ENCODE measurements around the gene PVR.

Gene PVR

GRCh38 chr19:44643605-44644401 lies at the start of gene PVR (continued):
- TF ChIP-seq ZXDB (tag by site-specific recombination; IDR thresholded peaks at IDR 0.05), result no peak; the same call in 1 of the 2 replicates
- TF ChIP-seq ZIC2 (tag by site-specific recombination; IDR thresholded peaks at IDR 0.05), result peak; percentile 44
- TF ChIP-seq ZNF350 (tag by site-specific recombination; IDR thresholded peaks at IDR 0.05), result no peak
- peak; percentile 27; the same call in 1 of the 2 replicates for TF ChIP-seq ZFP69B (tag by site-specific recombination; IDR thresholded peaks at IDR 0.05)
- TF ChIP-seq ZNF335 (tag by site-specific recombination; conservative IDR thresholded peaks at IDR 0.05), result peak; percentile 83
- peak; percentile 38; the same call in 1 of the 2 replicates for TF ChIP-seq ZSCAN30 (tag by site-specific recombination; IDR thresholded peaks at IDR 0.05)
- no peak for TF ChIP-seq ZNF148 (tag by site-specific recombination; IDR thresholded peaks at IDR 0.05; ENCODE audit: borderline replicate concordance)
- no peak for TF ChIP-seq ZNF114 (tag by site-specific recombination; IDR thresholded peaks at IDR 0.05)
- no peak for TF ChIP-seq SALL2 (tag by site-specific recombination; IDR thresholded peaks at IDR 0.05; ENCODE audit: borderline replicate concordance)
- no peak for TF ChIP-seq ZNF223 (tag by site-specific recombination; IDR thresholded peaks at IDR 0.05)
- no peak for TF ChIP-seq ZNF76 (tag by site-specific recombination; IDR thresholded peaks at IDR 0.05; ENCODE audit: borderline replicate concordance, low read depth)
- TF ChIP-seq GLI4 (tag by site-specific recombination; IDR thresholded peaks at IDR 0.05), result no peak
- 0 out of 2 replicates have a peak, but pooled peaks have one; percentile 28 for TF ChIP-seq ZNF843 (tag by site-specific recombination; IDR thresholded peaks at IDR 0.05)
- peak; percentile 94 for TF ChIP-seq GLIS1 (tag by site-specific recombination; IDR thresholded peaks at IDR 0.05)
- TF ChIP-seq GLIS2 (tag by site-specific recombination; IDR thresholded peaks at IDR 0.05), result peak; percentile 97
- no peak for TF ChIP-seq ZNF791 (tag by site-specific recombination; IDR thresholded peaks at IDR 0.05)
- no peak for TF ChIP-seq ZNF548 (tag by site-specific recombination; IDR thresholded peaks at IDR 0.05)
- 0 out of 2 replicates have a peak, but pooled peaks have one; percentile 45 for TF ChIP-seq BCL11B (tag by site-specific recombination; IDR thresholded peaks at IDR 0.05; ENCODE audit: low read depth)
- TF ChIP-seq, protein P1, sequence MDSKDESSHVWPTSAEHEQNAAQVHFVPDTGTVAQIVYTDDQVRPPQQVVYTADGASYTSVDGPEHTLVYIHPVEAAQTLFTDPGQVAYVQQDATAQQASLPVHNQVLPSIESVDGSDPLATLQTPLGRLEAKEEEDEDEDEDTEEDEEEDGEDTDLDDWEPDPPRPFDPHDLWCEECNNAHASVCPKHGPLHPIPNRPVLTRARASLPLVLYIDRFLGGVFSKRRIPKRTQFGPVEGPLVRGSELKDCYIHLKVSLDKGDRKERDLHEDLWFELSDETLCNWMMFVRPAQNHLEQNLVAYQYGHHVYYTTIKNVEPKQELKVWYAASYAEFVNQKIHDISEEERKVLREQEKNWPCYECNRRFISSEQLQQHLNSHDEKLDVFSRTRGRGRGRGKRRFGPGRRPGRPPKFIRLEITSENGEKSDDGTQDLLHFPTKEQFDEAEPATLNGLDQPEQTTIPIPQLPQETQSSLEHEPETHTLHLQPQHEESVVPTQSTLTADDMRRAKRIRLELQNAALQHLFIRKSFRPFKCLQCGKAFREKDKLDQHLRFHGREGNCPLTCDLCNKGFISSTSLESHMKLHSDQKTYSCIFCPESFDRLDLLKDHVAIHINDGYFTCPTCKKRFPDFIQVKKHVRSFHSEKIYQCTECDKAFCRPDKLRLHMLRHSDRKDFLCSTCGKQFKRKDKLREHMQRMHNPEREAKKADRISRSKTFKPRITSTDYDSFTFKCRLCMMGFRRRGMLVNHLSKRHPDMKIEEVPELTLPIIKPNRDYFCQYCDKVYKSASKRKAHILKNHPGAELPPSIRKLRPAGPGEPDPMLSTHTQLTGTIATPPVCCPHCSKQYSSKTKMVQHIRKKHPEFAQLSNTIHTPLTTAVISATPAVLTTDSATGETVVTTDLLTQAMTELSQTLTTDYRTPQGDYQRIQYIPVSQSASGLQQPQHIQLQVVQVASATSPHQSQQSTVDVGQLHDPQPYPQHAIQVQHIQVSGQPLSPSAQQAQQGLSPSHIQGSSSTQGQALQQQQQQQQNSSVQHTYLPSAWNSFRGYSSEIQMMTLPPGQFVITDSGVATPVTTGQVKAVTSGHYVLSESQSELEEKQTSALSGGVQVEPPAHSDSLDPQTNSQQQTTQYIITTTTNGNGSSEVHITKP (tag by site-specific recombination; IDR thresholded peaks at IDR 0.05), result peak; percentile 63
- TF ChIP-seq, protein P2, sequence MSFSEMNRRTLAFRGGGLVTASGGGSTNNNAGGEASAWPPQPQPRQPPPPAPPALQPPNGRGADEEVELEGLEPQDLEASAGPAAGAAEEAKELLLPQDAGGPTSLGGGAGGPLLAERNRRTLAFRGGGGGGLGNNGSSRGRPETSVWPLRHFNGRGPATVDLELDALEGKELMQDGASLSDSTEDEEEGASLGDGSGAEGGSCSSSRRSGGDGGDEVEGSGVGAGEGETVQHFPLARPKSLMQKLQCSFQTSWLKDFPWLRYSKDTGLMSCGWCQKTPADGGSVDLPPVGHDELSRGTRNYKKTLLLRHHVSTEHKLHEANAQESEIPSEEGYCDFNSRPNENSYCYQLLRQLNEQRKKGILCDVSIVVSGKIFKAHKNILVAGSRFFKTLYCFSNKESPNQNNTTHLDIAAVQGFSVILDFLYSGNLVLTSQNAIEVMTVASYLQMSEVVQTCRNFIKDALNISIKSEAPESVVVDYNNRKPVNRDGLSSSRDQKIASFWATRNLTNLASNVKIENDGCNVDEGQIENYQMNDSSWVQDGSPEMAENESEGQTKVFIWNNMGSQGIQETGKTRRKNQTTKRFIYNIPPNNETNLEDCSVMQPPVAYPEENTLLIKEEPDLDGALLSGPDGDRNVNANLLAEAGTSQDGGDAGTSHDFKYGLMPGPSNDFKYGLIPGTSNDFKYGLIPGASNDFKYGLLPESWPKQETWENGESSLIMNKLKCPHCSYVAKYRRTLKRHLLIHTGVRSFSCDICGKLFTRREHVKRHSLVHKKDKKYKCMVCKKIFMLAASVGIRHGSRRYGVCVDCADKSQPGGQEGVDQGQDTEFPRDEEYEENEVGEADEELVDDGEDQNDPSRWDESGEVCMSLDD (tag by site-specific recombination; IDR thresholded peaks at IDR 0.05), result peak; percentile 70; the same call in 1 of the 2 replicates
- TF ChIP-seq ZNF292 (tag by site-specific recombination; IDR thresholded peaks at IDR 0.05; ENCODE audit: borderline replicate concordance, low read depth), result no peak
- no peak for TF ChIP-seq ZNF175 (tag by site-specific recombination; IDR thresholded peaks at IDR 0.05)
- TF ChIP-seq ZBTB48 (tag by site-specific recombination; IDR thresholded peaks at IDR 0.05), result peak; percentile 11; the same call in 1 of the 2 replicates
- TF ChIP-seq ZNF561 (tag by site-specific recombination; IDR thresholded peaks at IDR 0.05; ENCODE audit: borderline replicate concordance), result peak; percentile 28; the same call in 1 of the 2 replicates
- TF ChIP-seq ZBTB20 (tag by site-specific recombination; IDR thresholded peaks at IDR 0.05), result no peak
- TF ChIP-seq, protein P3, sequence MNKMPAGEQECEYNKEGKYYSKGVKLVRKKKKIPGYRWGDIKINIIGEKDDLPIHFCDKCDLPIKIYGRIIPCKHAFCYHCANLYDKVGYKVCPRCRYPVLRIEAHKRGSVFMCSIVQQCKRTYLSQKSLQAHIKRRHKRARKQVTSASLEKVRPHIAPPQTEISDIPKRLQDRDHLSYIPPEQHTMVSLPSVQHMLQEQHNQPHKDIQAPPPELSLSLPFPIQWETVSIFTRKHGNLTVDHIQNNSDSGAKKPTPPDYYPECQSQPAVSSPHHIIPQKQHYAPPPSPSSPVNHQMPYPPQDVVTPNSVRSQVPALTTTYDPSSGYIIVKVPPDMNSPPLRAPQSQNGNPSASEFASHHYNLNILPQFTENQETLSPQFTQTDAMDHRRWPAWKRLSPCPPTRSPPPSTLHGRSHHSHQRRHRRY (tag by site-specific recombination; IDR thresholded peaks at IDR 0.05), result no peak
- TF ChIP-seq ZNF239 (tag by site-specific recombination; IDR thresholded peaks at IDR 0.05), result no peak
- no peak for TF ChIP-seq AEBP2 (tag by site-specific recombination; IDR thresholded peaks at IDR 0.05; ENCODE audit: borderline replicate concordance)
- no peak for TF ChIP-seq TRIM28 (IDR thresholded peaks at IDR 0.05; ENCODE audit: borderline replicate concordance, low read length)

Measured in HEK293 (cell line).